ENCODE measurements around the gene SLX4IP.

SLX4IP gene

GRCh38 chr20:10527781-10528180, 92.7 kb downstream of the SLX4IP start:
- no peaks in the 10 kb centered on the region for H3K27me3 ChIP-seq (ENCODE audit: control insufficient read depth, insufficient read depth, low read length)
- H3K4me3 ChIP-seq (ENCODE audit: low read length), result no peak overlapping the region
- no peak overlapping the region for H3K4me2 ChIP-seq (ENCODE audit: low read length)
- no peaks in the 10 kb centered on the region for H3K36me3 ChIP-seq (ENCODE audit: insufficient read depth, low read length)
- no peaks in the 10 kb centered on the region for H3K9me3 ChIP-seq (replicated peaks; ENCODE audit: low read length)
- peaks cover 20% of the 10 kb centered on the region for H3K4me1 ChIP-seq (ENCODE audit: control insufficient read depth, insufficient read depth, low read length)
- H3K9ac ChIP-seq (ENCODE audit: low read depth, low read length), result no peak overlapping the region

DNA sequence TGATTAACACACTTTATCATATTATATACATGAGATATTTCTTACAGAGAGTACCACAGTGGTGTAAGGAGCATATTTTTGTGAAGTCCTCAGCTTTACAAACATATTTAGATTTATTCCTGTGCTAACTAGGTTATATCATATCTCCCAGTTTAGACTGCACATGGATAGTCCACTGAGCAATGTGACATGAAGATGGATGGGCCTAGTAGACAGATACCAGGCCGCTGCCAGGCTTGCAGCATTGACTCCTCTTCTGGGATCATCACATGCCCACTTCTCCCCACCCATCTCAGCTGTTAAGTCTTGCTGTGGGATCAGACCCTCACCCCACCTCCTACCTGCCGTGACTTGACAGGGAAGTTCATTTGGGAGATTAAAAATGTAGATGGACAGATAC, 95.8 kb downstream of the SLX4IP start:
- Histone ChIP-seq H3K4me1 (ENCODE audit: control insufficient read depth, insufficient read depth, low read length) (no peaks in the 10 kb centered on the region), H3K9ac (ENCODE audit: low read depth, low read length) (no peak overlapping the region), H3K4me2 (ENCODE audit: low read length) (no peak overlapping the region), H3K27me3 (ENCODE audit: control insufficient read depth, insufficient read depth, low read length) (no peaks in the 10 kb centered on the region), H3K36me3 (ENCODE audit: insufficient read depth, low read length) (no peaks in the 10 kb centered on the region), H3K4me3 (ENCODE audit: low read length) (no peak overlapping the region), H3K9me3 (replicated peaks; ENCODE audit: low read length) (no peaks in the 10 kb centered on the region)

DNA sequence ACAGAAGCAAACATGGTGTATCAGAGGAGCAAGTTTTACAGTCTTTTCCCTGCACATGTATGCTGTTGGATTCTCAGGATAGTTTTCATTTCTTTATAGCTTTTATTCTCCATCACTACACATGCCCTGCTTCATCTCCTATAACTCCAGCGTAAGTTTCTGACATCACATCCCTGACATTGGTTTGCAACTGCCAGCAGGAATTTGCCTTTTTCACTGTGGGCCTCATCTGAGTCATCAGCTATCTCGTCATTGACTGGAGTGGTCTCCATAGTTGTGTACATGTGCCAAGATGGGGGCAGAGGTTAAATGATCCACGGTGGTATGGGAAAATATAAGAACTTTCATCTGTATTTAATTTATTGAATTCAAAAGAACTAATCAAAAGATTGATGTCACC, 96.7 kb downstream of the SLX4IP start:
- no peaks in the 10 kb centered on the region for H3K9me3 ChIP-seq (replicated peaks; ENCODE audit: low read length)
- no peak overlapping the region for H3K4me2 ChIP-seq (ENCODE audit: low read length)
- H3K4me3 ChIP-seq (ENCODE audit: low read length), result no peak overlapping the region
- no peak overlapping the region for H3K9ac ChIP-seq (ENCODE audit: low read depth, low read length)
- no peaks in the 10 kb centered on the region for H3K27me3 ChIP-seq (ENCODE audit: control insufficient read depth, insufficient read depth, low read length)
- H3K36me3 ChIP-seq (ENCODE audit: insufficient read depth, low read length), result no peaks in the 10 kb centered on the region
- peaks cover 6% of the 10 kb centered on the region for H3K4me1 ChIP-seq (ENCODE audit: control insufficient read depth, insufficient read depth, low read length)

- H3K9ac ChIP-seq (ENCODE audit: low read depth, low read length), result no peak overlapping the region
- H3K36me3 ChIP-seq (ENCODE audit: insufficient read depth, low read length), result no peaks in the 10 kb centered on the region
- H3K9me3 ChIP-seq (replicated peaks; ENCODE audit: low read length), result no peaks in the 10 kb centered on the region
- no peak overlapping the region for H3K4me2 ChIP-seq (ENCODE audit: low read length)
- no peaks in the 10 kb centered on the region for H3K27me3 ChIP-seq (ENCODE audit: control insufficient read depth, insufficient read depth, low read length)
- H3K4me3 ChIP-seq (ENCODE audit: low read length), result no peak overlapping the region
- peaks cover 8% of the 10 kb centered on the region for H3K4me1 ChIP-seq (ENCODE audit: control insufficient read depth, insufficient read depth, low read length)
These were observed 97.3 kb downstream of the SLX4IP start for GRCh38 chr20:10532361-10532760.

DNA sequence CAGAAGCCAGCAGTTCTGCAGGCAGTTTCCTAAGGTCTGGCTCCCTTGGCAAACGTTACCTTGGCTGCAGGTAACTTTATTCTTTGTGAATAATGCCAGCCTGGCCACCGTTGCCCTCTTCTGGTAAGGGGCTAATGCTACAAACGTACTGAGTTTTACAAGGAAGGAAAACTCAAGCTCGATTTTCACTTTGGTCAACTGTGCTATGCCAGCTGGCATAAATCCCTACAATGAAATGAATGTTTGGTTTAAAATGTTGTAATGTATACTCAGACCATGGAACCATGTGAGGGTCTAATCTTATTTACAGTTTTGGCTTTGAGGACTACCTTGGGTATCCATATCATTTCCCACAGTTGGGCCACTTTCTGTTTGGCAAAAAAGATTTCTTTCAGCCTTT, 101.4 kb downstream of the SLX4IP start:
- H3K27me3 ChIP-seq (ENCODE audit: control insufficient read depth, insufficient read depth, low read length), result no peaks in the 10 kb centered on the region
- no peak overlapping the region for H3K9ac ChIP-seq (ENCODE audit: low read depth, low read length)
- H3K36me3 ChIP-seq (ENCODE audit: insufficient read depth, low read length), result no peaks in the 10 kb centered on the region
- peaks cover 29% of the 10 kb centered on the region for H3K4me1 ChIP-seq (ENCODE audit: control insufficient read depth, insufficient read depth, low read length)
- no peak overlapping the region for H3K4me2 ChIP-seq (ENCODE audit: low read length)
- H3K9me3 ChIP-seq (replicated peaks; ENCODE audit: low read length), result no peaks in the 10 kb centered on the region
- H3K4me3 ChIP-seq (ENCODE audit: low read length), result no peak overlapping the region

DNA sequence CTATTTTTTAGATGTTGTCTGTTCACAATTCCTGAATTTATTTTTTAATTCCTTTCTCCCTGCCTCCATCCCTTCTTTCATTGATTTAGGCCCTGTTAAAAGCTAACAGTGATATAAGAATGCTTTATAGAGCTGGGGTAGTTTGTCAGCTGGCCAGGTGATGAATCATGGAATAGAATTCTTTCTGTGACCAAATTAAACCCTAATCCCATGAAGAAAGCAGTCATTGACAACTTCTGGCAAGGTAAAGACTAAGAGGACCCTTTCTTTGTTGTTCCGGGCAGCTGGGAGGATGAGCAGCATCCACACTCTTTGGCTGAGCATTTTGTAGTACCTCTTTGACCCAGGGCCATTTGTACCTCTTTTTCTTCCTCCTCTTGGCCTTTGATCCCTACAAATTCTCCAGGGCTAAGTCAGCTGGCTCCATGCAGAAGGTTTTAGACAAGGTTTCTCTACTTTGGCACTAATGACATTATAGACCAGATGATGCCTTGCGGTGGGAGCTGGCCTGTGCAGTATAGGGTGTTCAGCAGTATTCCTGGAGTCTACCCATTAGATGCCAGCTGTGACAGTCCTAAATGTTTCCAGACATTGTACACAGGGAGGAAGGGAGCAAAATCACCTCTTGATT, 102.9 kb downstream of the SLX4IP start:
- Histone ChIP-seq H3K4me2 (ENCODE audit: low read length) (peak overlapping the region; percentile 17), H3K9me3 (replicated peaks; ENCODE audit: low read length) (no peaks in the 10 kb centered on the region), H3K9ac (ENCODE audit: low read depth, low read length) (no peak overlapping the region), H3K4me1 (ENCODE audit: control insufficient read depth, insufficient read depth, low read length) (peaks cover 36% of the 10 kb centered on the region), H3K27me3 (ENCODE audit: control insufficient read depth, insufficient read depth, low read length) (no peaks in the 10 kb centered on the region), H3K4me3 (ENCODE audit: low read length) (no peak overlapping the region), H3K36me3 (ENCODE audit: insufficient read depth, low read length) (no peaks in the 10 kb centered on the region)

DNA sequence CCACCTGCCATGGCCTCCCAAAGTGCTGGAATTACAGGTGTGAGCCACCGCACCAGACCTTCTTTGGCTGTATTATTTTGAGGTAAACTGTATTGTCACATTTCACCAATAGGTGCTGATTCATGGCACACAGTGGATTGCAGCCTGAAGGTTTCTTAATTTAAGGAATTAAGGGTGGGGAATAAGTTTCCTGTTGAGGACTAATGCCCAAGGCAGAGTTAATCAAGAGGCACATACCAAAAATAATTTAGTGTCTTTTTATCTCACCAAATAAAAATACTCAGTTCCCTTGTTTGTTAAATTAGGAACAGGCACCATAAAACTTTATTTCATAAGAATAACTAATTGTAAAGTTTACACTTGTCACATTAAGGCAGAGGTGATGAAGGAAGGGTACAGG, 103.7 kb downstream of the SLX4IP start:
- Histone ChIP-seq H3K9ac (ENCODE audit: low read depth, low read length) (no peak overlapping the region), H3K4me2 (ENCODE audit: low read length) (no peak overlapping the region), H3K9me3 (replicated peaks; ENCODE audit: low read length) (no peaks in the 10 kb centered on the region), H3K27me3 (ENCODE audit: control insufficient read depth, insufficient read depth, low read length) (no peaks in the 10 kb centered on the region), H3K4me1 (ENCODE audit: control insufficient read depth, insufficient read depth, low read length) (peaks cover 36% of the 10 kb centered on the region), H3K36me3 (ENCODE audit: insufficient read depth, low read length) (no peaks in the 10 kb centered on the region), H3K4me3 (ENCODE audit: low read length) (no peak overlapping the region)

GRCh38 chr20:10539818-10540553, 104.9 kb downstream of the SLX4IP start:
- Histone ChIP-seq H3K4me1 (ENCODE audit: control insufficient read depth, insufficient read depth, low read length) (peaks cover 36% of the 10 kb centered on the region), H3K9ac (ENCODE audit: low read depth, low read length) (peak overlapping the region; percentile 49), H3K4me2 (ENCODE audit: low read length) (peak overlapping the region; percentile 60), H3K9me3 (replicated peaks; ENCODE audit: low read length) (no peaks in the 10 kb centered on the region), H3K27me3 (ENCODE audit: control insufficient read depth, insufficient read depth, low read length) (no peaks in the 10 kb centered on the region), H3K4me3 (ENCODE audit: low read length) (peak overlapping the region; percentile 18), H3K36me3 (ENCODE audit: insufficient read depth, low read length) (no peaks in the 10 kb centered on the region)

GRCh38 chr20:10540636-10541493, 105.8 kb downstream of the SLX4IP start:
- H3K9ac ChIP-seq (ENCODE audit: low read depth, low read length), result peak overlapping the region; percentile 64
- peaks cover 36% of the 10 kb centered on the region for H3K4me1 ChIP-seq (ENCODE audit: control insufficient read depth, insufficient read depth, low read length)
- no peaks in the 10 kb centered on the region for H3K27me3 ChIP-seq (ENCODE audit: control insufficient read depth, insufficient read depth, low read length)
- peak overlapping the region; percentile 18 for H3K4me3 ChIP-seq (ENCODE audit: low read length)
- H3K36me3 ChIP-seq (ENCODE audit: insufficient read depth, low read length), result no peaks in the 10 kb centered on the region
- H3K4me2 ChIP-seq (ENCODE audit: low read length), result peak overlapping the region; percentile 60
- H3K9me3 ChIP-seq (replicated peaks; ENCODE audit: low read length), result no peaks in the 10 kb centered on the region

DNA sequence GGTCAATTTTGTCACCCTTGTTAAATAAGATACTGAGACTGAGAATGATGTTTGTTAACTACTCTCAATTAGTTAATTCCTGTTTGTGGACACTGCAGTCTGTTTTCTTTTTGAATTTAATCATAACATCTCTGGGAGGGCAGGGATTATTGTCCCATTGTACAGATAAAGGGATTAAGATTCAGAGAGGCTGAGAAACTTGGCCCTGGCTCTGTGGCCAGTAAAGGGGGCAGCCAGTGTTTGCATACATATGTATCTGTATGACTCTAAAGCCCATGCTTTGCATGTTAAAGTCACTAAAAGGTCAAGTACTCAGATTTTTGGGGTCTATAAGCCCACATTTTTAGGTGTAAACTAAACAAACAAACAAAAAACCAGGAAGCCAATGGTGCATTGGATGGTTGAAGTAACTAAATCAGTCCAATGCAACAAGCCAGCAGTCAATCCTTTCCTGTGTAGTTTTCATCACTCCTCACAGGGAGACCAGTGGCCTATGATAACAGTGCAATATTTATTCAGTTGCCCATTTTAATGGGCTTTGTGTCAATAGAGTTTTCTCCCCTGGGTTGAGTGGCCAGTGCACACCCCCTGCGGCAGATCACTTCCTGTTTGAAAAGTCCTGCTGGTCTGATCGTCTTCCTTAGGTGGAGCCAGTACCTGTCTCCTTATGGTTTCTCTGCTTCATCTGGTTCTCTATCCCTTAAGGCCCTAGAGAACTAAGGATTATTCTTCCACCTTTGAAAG, 106.7 kb downstream of the SLX4IP start:
- H3K4me2 ChIP-seq (ENCODE audit: low read length), result peak overlapping the region; percentile 60
- H3K4me1 ChIP-seq (ENCODE audit: control insufficient read depth, insufficient read depth, low read length), result peaks cover 30% of the 10 kb centered on the region
- H3K36me3 ChIP-seq (ENCODE audit: insufficient read depth, low read length), result no peaks in the 10 kb centered on the region
- H3K9me3 ChIP-seq (replicated peaks; ENCODE audit: low read length), result no peaks in the 10 kb centered on the region
- H3K4me3 ChIP-seq (ENCODE audit: low read length), result no peak overlapping the region
- H3K27me3 ChIP-seq (ENCODE audit: control insufficient read depth, insufficient read depth, low read length), result no peaks in the 10 kb centered on the region
- peak overlapping the region; percentile 64 for H3K9ac ChIP-seq (ENCODE audit: low read depth, low read length)

DNA sequence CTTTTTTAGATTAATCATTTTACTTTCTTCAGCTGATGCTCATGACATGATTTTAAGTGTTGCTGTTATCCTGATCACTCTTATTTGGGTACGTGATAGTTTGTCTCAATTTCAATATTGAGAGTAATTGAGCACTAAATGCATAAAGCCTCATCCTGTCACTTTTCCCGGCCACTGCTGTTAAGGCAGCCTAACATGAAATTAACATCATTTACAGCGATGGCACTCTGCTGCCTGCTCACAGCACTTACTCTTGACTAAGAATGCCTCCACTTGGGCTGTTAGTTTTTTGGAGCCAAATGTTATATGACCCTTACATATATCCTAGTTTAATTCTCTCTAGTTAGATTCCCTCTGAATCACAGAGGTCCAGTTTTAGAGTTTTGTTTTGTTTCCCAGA, 107.3 kb downstream of the SLX4IP start:
- Histone ChIP-seq H3K4me3 (ENCODE audit: low read length) (no peak overlapping the region), H3K4me2 (ENCODE audit: low read length) (no peak overlapping the region), H3K4me1 (ENCODE audit: control insufficient read depth, insufficient read depth, low read length) (peaks cover 27% of the 10 kb centered on the region), H3K9me3 (replicated peaks; ENCODE audit: low read length) (no peaks in the 10 kb centered on the region), H3K27me3 (ENCODE audit: control insufficient read depth, insufficient read depth, low read length) (no peaks in the 10 kb centered on the region), H3K9ac (ENCODE audit: low read depth, low read length) (no peak overlapping the region), H3K36me3 (ENCODE audit: insufficient read depth, low read length) (no peaks in the 10 kb centered on the region)

Data from skeletal muscle satellite cell (primary cell).